ENCODE data around the gene DSCAM.

GRCh38 chr21:40850071-40850470 lies 3.1 kb upstream of the DSCAM start:
- TF ChIP-seq CTCF (conservative IDR thresholded peaks at IDR 0.05 in 1 of 2, IDR thresholded peaks at IDR 0.05 in 1 of 2; ENCODE audit: low read depth in 1 of 2, low read length in 2 of 2): no peak
- no peak for TF ChIP-seq EZH2 (IDR thresholded peaks at IDR 0.05; ENCODE audit: low read length, missing control alignments)
